ENCODE data around the gene MAD2L2.

MAD2L2 gene

DNA sequence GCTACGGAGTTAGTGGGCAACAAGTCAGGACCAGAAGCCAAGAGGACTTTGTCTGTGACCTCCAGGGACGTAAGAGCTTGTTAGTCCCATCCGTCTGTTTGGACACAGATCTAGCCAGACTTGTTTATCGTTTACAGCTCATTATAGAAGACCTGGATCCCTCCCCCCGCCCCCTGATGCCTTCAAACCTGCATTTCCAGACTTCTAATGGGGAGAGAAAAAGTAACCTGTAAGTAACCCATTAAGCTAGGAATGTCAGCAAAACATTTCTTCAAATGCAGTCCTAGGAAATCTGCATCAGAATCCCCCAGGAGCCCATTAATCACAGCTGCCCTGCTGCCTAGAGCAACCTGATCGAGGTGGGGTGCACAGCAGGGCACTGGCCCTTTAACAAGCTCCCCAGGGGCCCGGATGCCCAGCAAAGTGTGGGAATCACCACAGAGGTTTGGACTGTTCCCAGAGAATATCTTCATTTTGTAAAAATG lies 1.4 kb upstream of the MAD2L2 start:
- DNase-seq = no peak

DNA sequence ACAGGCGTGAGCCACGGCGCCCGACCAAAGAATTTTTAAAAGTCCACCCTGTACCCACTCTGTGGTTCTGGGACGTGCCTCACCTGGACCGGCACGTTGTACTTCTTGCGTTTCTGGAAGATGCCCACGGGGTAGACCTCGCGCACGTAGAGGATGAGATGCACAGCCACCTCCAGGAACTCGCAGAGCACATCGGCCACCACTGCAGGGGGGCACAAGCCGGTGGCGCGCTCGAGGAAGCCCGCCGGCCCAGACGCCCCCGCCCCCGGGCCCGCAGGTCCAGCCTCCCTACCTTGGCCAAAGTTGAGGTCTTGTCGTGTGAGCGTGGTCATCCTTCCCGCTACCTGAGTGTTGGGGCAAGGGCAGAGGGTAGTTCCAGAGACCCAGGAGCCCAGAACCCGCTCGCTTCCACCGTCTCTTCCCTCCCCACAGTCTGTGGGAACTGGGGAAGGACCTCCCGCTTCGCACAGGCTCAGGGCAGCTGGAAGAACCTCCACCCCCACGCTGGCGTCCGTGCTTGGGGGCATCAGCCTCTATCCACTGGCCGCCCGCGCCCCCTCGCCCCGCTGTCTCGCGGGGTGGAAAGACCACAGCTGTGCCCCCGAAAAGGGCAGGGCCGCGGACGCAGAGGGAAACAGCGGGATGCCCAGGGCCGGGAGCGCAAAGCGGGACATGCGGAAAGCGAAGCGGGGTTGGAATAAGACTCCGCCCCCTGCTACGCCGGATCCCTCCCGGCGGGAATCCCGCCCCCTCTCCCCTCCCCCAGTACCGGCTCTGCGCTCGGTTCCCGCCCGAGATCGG lies 478 bp downstream of the MAD2L2 start:
- peak; percentile 44 for DNase-seq

DNA sequence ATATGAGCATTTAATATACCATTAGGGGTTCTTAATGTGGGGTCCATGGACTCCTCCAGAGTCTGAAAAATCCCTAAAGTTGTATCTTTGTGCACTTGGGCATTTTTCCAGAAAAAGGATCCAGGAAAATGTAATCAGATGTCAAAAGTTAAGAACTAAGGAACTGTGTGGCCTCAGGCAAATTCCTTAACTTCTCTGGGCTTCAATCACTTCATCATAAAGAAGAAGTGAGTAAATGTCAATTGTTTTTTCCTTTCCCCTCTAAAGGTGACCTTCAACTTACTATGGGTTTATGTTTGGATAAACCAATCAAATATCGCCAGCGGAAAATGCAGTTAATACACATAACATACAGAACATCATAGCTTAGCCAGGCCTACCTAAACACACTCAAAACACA lies 2.5 kb downstream of the MAD2L2 start:
- no peak for DNase-seq

DNA sequence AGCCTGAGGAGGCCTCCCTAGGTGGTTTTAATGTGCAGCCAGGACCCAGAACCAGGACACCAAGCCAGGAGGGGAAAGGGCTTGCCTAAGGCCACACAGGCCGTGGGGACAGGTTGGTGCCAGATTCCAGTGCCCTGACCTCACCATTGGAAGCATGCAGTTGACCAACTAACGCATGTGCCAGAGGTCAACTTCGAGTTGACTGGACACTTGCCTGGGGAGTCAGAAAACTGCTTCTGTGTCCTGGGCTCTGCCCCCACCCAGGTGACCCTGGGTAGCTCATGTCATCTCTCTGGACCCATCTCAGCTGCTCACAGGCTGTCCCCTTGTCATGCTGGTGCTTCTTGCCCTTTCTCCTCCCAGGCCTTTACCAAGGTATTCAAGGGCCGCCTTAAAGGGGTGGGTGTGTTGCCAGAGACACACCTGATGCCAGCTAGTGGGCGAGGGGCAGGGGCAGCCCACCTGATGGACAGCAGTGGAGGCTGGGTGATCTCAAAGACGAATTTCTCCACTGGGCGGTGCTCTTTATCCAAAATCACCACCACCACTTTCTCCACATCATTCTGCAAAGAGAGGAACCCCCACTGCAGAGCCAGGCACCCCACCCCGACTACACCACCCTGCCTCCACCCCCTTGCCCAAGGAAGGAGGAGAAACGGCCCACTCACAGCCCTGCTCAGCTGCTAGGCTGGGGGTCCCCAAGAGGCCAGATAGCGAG lies 4.4 kb downstream of the MAD2L2 start:
- DNase-seq = no peak

DNA sequence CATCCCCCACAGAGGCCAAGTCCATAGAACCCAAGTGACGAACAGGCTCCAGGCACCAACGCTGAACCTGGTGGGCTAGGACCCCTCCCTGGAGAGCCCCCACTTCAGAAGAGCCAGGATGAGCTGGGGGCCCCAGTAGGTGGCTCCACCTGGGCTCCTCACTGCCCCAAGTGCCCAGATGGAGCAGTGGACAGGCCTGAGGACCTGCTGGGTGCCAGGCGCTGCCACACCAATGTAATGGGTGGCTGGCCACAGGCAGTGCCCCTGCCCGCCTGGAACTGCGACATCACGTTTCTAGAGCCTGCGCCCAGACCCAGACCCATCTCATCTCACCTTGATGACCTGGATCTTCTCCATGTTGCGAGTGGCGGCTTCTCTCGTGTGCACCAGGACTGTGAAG lies 5.6 kb downstream of the MAD2L2 start:
- no peak for DNase-seq

DNA sequence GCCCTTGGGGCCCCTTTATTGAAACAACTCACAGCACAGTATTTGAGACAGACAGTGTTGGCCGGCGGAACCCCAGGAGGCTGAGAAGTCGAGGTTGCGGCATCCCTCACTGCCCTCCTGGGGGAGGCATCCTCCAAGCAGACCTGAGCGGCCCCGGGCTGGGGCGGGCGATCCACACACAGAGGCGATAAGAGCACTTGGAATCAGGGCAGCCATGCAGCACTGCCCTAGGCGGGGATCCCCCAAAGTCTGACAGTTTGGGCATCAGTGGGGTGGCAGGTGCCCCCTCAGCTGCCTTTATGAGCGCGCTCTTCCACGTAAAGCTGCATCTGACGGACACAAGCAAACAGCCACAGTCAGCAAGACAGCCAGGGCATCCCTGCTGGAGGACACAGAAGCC lies 6.5 kb downstream of the MAD2L2 start:
- no peak for DNase-seq

DNA sequence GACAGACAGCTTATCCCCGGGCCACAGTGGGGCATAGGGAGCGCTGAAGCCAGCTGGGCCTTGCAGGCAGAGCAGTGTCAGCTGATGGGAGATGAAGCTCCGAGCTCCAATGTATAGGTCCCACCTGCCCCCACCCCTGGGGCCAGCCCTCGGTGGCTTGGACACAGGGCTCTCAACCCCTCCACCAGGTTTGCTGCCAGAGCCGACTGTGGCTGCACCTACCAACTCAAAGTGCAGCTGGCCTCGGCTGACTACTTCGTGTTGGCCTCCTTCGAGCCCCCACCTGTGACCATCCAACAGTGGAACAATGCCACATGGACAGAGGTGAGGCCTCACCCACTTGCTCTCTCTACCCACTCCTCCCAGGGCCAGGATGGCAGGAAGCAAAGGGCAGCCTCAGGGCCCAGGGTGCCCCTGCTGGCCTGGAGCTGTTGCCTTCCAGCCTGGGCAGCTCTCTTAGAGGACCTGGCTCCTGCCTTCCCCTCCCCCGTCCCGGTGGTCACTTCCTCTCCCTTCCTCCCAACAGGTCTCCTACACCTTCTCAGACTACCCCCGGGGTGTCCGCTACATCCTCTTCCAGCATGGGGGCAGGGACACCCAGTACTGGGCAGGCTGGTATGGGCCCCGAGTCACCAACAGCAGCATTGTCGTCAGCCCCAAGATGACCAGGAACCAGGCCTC lies 7.7 kb downstream of the MAD2L2 start:
- no peak for DNase-seq

DNA sequence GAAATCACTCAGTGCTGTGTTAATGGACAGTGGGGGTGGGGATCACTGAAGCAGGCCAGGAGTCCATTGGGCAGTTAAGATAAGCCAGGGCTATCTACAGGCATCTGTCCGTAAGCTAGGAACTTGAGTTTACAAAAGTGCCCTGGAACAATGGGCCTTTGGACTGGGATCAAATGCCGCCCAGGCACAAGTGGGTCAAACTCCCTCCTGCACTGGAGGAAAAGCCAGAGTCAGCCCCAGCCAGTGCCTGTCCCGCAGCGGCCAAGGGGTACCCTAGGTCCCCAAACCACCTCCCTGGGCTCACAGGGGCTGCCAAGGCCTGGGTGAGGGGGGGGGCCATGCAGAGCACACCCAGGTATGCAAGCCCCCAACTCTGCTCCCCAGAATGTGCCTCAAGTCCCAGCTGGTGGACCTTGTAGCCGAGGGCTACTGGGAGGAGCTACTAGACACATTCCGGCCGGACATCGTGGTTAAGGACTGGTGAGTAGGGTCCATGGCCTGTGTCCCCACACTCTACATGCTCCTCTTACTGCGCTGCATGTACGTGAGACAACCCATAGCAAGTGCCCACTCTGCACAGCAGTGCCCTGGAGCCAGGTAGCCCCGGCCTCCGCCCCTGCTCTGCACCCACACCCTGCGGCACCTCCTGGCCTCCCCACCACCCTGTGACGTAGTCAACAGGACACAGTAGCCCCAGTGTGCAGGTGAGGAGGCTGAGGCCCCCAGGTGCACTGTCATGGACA lies 9.2 kb downstream of the MAD2L2 start:
- DNase-seq = no peak

DNA sequence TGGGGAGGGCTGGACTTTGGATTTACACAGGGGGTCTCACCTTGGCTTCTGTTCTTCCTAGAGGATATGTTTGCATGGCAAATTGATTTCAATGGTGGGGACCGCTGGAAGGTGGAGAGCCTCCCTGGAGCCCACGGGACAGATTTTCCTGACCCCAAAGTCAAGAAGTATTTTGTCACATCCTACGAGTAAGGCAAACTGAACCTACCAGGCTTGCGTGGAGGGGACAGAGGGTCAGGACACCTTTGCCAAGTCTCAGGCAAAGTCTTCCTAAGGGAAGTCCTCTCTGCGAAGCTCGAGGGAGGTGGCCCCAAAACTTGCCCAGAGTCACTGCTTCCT lies 9.8 kb downstream of the MAD2L2 start:
- no peak for DNase-seq

DNA sequence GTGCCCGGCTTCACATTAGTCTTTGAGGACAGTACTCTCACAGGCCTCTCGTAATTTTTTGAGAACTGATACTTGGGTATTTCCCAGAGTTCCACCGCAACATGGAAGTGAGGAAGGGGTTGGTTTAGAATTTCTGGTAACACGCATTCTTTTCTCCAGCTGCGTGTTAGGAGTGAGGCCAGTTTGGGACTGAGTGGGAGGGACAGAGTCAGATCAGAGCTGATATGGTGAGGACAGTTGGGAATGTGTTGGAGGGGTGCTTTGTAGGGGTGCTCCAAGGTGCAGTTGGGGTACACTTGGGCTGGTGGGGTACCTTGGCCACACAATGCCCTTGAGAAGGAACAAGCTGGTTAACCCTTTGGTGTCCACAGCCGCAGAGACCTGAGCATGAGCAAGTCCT lies 10.2 kb downstream of the MAD2L2 start:
- DNase-seq = no peak

DNA sequence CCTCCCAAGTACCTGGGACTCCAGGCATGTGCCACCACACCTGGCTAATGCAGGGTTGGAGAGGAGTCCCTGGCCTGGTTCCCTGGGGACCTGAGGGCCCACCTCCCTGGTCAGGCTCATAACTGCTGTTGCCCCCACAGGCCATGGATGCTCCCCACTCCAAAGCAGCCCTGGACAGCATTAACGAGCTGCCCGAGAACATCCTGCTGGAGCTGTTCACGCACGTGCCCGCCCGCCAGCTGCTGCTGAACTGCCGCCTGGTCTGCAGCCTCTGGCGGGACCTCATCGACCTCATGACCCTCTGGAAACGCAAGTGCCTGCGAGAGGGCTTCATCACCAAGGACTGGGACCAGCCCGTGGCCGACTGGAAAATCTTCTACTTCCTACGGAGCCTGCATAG lies 12.4 kb downstream of the MAD2L2 start:
- no peak for DNase-seq

DNA sequence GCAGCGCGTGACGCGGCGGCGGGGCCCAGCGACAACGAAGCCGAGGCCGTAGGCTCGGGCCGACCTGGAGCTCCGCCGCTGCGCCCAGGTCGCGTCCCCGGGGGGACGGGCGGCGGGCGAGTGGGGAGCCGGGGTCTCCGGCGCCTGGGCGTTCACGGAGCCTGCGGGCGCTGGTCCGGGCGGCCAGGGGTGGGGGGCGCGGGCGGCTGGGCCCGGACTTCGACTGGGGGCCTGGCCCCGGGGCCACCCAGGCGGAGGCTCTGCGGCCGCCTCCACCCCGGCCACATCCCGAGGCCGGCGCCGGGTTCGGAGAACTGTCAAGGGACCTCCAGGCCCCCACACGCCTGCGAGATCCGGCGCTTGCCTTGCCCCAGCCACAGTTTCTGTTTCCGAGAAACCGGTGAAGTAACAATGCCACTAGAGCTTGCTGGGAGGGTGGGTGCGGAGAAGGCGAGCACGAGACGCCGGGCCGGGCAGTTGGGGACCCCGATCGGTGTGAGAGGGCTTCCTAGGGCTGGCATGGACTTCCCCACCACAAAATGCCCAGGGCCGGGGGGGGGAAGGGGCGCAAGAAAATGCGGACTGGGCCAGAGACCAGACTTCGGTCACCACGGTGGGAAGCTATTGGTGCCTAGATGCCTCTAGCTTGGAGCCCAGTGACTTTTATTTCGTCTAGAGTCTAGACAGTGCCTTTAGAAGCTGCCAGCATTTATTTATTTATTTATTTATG lies 16.4 kb downstream of the MAD2L2 start:
- DNase-seq = no peak

DNA sequence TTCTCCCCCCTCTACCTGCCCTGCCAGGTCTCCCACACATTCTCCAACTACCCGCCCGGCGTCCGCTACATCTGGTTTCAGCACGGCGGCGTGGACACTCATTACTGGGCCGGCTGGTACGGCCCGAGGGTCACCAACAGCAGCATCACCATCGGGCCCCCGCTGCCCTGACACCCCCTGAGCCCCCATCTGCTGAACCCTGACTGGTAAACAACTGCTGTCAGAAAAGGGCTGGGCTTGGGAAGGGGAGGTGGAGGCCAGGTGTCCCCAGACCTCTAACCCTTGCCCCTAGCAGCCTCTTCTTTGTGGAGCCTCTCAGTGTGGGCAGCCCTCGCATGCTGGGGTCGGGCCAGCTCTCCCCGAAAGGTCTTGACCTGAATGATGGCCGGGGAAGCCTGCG lies 19.8 kb downstream of the MAD2L2 start:
- DNase-seq = no peak

DNA sequence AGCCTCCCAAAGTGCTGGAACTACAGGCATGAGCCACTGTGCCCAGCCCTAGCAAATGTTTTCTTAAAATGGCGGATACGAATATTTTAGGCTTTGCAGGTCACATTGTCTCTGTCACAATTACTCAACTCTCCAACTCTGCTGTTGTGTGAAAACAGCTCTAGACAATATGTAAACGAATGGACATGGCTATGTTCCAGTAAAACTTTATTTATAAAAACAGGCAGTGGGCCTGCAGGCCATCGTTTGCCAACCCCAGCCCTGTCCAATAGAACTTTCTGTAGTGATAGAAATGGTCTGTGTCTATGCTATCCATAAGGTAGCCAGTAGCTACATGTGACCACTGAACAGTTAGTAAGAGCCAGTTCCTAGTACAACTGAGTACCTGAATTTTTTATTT lies 21.2 kb downstream of the MAD2L2 start:
- no peak for DNase-seq

DNA sequence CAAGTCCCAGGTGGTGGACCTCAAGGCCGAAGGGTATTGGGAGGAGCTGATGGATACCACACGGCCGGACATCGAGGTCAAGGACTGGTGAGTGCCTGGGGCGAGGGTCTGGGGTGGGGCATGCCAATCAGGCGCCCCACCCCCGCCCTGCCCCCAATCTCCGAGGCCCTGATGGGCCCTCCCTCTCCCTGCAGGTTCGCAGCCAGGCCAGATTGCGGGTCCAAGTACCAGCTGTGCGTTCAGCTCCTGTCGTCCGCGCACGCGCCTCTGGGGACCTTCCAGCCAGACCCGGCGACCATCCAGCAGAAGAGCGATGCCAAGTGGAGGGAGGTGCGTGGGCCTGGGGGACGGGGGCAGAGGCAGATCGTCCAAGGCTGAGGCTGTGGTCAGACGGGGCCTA lies 22.4 kb downstream of the MAD2L2 start:
- no peak for DNase-seq

DNA sequence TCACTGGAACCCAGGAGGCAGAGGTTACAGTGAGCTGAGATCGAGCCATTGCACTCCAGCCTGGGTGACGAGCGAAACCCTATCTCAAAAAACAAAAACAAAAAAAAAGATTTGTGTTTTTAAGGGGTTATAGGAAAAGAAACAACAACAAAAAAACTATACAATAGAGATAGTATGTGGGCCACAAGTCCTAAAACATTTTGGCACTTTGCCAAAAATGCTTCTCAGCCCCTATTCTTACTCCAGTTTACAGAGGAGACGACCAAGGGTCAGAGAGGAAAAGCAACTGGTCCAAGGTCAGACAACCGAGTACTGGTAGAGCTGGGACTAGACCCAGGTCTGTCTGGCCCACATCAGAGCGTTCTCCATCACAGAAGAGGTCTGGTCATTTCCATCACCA lies 23.3 kb downstream of the MAD2L2 start:
- no peak for DNase-seq

DNA sequence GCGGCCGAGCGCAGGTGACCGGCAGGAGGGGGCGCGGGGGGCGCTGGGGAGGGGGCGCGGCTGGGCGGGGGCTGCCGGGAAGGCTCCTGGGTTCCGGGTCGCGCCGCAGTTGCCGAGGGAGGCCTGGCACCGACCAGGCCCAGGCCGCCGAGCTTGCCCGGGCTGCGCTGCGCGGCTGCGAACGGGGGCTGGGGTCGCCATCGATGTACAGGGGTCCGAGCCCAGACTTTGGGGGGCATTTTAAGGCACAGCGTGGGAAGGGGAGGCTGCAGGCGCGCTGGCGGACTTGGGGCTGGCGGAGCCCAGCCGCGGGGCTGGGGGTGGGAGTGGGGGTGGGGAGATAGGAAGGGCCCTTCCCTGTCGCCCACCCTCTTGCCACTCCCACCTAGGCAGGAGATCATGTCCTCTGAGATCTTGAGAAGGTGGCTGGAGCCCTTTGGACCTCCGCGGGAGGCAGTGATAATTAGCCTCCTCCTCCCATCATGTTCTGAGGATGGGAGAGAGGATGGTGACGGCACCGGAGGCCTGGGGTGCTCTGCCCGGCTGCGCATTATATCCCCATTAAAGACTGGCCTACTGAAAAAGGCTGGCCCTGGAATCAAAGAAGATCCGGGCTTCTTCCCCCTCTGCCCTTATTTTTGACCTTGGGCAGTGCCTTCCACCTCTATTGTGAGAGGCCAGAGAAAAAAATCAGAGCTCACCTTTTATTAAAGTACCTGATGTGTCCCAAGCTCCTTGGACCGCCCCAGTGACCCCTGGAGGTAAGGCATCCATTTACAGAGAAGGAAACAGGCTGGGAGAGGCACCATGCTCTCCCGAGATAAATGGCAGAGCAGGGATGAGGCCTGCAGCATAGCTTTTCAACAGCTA lies 25.8 kb downstream of the MAD2L2 start:
- DNase-seq = no peak

DNA sequence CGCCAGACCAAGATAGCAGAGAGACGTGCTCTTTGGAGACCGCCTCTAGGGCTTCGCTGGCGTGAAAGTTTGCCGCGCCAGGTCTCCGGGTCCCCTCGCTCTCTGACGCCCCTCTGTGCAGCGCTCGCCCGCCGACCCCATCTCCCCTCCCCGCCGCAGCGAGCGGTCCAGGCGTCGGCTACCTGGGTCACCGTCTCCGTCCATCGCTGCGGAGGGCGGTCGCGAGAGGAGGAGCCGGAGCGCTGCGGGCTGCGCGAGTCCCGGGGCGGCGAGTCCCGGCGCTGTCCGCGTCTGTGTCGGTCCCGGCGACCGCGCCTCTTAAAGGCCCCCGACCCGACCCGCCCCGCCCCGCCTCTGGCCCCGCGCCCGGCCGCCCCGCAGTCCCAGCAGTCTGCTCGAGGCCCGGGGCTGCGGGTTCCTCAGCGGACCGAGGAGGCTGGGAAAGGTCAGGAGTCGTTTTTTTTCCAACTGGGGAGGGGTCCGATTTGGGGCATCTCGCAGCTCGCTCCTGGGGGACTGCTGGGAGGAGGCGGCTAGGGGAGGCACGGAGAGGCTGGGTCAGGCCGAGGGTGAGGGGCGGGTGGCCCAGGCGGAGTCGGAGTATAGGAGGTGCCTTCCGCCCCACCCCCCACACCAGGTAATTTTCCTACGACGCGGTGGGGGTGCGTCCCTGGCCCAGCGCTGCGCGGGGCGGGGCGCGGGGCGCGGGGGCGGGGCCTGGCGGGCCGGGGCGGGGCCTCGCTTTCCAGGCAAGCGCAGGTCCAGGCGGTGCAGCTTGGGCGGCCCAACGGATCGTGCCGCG lies 26.6 kb downstream of the MAD2L2 start, which contains the start of the genes FBXO2 and FBXO44:
Gene FBXO2 (minus strand): TSS at position 293 of the 802 bp plus-strand sequence. CDS start 89 bp downstream, at position 204.
Gene FBXO44 (plus strand): TSS at position 741 of the 802 bp plus-strand sequence. CDS start 959 bp downstream, outside the sequence.
- DNase-seq = no peak

DNA sequence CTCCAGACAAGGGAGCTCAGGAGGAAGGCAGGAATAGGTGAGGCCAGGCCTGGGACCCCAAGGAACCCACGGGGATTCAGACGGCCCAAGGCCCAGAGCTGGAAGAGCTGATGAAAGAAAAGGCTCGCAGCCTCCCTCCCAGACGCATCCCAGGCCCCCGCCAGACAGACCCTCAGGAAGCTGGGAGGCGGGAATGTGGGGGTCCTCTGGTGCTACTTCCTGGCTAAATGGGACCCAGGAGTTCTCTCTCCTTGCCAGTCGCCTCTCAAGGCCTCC lies 27.1 kb downstream of the MAD2L2 start:
- DNase-seq = no peak

DNA sequence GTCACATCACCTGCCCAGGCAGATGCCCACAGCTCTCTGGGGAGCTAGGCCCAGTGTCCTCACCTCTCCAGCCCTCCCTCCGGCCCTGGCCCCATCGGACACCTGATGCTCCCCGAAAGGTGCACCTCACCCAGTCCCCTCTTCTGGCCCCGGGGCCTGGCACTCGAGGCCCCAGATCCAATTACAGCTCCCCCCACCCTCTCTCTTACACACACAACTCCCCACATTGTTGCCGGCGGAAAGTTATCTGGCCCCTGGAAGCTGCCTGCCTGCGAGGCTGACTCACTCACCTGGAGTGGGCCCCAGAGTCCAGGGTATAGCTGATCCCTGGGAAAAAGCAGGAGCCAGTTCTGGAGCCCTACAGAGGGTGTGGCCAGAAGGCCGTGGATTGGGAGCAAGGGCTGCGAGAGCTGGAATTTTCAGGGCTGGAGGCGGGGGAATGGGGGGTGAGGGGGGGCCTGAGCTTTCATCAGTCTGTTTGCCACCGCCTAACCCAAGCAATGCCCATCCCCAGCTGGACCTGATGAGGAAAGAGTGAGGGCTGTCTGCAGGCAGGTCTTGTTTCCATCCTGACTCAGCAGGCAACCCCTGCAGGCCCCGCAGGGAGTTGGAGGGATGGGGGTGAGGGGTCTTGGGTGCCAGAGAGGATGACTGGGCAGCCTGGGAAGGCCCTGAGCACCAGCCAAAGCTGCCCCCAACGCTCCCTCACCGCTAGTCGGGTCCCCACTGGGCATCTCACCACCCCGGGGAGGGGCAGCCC lies 27.7 kb downstream of the MAD2L2 start:
- no peak for DNase-seq

All from NCI-H2227 treated with DMSO at 0.1 percent for 48 hours (cell line).